ENCODE measurements around the gene PPP1R14D.

Gene PPP1R14D

DNA sequence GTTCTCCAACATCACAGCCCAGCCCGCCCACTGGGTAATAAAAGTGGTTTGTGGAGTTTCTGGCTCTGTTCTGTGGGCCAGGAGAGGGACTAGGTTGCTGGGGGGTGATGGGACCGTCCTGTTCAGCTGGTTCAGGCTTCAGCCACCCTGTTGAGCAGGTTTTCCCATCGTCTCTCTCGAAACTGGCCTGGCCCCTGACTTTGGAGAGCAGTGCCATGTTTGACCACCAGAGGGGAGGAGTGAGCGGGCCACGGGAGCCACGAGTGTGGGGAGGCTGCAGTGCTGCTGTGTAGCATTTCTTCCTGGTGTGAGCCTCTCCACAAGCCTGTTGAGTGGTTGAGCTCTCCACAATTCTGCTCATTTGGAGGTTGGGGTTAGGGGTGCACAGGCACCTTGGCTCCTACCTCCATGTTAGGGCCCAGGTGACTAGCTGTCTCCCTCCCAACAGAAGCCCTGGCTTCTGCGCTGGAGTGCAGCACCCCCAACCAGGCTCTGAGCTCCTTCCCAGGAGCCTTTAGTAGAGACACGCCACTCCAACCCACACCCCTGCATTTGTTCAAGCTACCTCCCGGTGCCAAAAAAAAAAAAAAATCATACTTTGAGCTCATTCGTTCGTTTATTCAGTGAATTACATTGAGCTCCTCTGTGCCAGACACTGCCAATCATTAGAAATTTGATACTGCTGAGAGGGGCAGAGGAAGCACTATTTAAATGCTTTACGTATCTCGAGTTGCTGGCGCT is 29.3 kb upstream of the PPP1R14D start:
- Mint-ChIP-seq H3K4me3 (no peak overlapping the region), H3K27ac (no peak overlapping the region), H3K27me3 (no peaks in the 10 kb centered on the region), H3K4me1 (ENCODE audit: low read depth) (no peaks in the 10 kb centered on the region), H3K36me3 (no peaks in the 10 kb centered on the region), H3K9me3 (ENCODE audit: low read depth) (no peaks in the 10 kb centered on the region)

DNA sequence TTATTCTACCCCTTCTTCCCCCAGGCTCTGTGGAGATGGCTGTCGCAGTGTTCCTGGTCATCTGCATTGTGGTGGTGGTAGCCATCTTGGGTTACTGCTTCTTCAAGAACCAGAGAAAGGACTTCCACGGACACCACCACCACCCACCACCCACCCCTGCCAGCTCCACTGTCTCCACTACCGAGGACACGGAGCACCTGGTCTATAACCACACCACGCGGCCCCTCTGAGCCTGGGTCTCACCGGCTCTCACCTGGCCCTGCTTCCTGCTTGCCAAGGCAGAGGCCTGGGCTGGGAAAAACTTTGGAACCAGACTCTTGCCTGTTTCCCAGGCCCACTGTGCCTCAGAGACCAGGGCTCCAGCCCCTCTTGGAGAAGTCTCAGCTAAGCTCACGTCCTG is 28.2 kb upstream of the PPP1R14D start:
- H3K4me1 Mint-ChIP-seq (ENCODE audit: low read depth): no peaks in the 10 kb centered on the region
- H3K4me3 Mint-ChIP-seq: no peak overlapping the region
- no peaks in the 10 kb centered on the region for H3K9me3 Mint-ChIP-seq (ENCODE audit: low read depth)
- no peaks in the 10 kb centered on the region for H3K27me3 Mint-ChIP-seq
- H3K27ac Mint-ChIP-seq: no peak overlapping the region
- no peaks in the 10 kb centered on the region for H3K36me3 Mint-ChIP-seq

DNA sequence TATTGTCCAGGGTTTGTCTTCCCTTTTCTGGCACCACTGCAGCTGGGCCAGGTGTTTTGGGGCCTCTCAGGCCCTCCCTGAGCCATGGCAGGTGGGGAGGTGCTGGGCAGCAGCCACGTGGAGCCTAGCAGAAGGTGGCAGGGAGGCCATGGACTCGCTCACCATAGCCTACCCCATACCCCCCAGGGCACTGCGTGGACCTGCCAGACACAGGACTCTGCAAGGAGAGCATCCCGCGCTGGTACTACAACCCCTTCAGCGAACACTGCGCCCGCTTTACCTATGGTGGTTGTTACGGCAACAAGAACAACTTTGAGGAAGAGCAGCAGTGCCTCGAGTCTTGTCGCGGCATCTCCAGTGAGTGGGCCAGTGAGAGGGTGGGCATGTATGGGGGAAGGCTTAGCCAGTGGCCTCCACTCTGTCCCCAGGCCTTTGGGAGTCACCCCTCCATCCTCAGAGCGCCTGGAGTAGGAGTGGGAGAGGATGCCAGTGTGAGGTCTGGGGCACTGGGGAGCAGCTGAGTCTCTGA is 27.3 kb upstream of the PPP1R14D start:
- no peaks in the 10 kb centered on the region for H3K36me3 Mint-ChIP-seq
- H3K4me3 Mint-ChIP-seq: no peak overlapping the region
- H3K9me3 Mint-ChIP-seq (ENCODE audit: low read depth): no peaks in the 10 kb centered on the region
- no peaks in the 10 kb centered on the region for H3K4me1 Mint-ChIP-seq (ENCODE audit: low read depth)
- H3K27me3 Mint-ChIP-seq: no peaks in the 10 kb centered on the region
- H3K27ac Mint-ChIP-seq: no peak overlapping the region

DNA sequence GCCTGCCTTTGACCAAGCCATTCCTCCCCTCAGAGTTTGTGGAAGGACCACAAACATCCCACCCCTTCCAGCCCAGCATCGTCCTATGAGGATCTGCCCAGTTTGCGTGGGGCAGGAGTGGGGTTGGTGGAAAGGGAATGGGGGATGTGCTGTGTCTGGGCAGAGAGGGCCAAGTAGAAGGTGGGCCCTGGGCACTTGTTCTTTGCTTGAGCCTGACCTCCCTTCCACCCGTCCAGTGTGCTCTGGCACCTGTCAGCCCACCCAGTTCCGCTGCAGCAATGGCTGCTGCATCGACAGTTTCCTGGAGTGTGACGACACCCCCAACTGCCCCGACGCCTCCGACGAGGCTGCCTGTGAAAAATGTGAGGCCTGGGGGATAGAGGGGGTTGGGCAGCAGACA is 25.7 kb upstream of the PPP1R14D start:
- no peaks in the 10 kb centered on the region for H3K4me1 Mint-ChIP-seq (ENCODE audit: low read depth)
- no peaks in the 10 kb centered on the region for H3K9me3 Mint-ChIP-seq (ENCODE audit: low read depth)
- H3K27ac Mint-ChIP-seq: no peak overlapping the region
- H3K4me3 Mint-ChIP-seq: no peak overlapping the region
- H3K27me3 Mint-ChIP-seq: no peaks in the 10 kb centered on the region
- no peaks in the 10 kb centered on the region for H3K36me3 Mint-ChIP-seq

DNA sequence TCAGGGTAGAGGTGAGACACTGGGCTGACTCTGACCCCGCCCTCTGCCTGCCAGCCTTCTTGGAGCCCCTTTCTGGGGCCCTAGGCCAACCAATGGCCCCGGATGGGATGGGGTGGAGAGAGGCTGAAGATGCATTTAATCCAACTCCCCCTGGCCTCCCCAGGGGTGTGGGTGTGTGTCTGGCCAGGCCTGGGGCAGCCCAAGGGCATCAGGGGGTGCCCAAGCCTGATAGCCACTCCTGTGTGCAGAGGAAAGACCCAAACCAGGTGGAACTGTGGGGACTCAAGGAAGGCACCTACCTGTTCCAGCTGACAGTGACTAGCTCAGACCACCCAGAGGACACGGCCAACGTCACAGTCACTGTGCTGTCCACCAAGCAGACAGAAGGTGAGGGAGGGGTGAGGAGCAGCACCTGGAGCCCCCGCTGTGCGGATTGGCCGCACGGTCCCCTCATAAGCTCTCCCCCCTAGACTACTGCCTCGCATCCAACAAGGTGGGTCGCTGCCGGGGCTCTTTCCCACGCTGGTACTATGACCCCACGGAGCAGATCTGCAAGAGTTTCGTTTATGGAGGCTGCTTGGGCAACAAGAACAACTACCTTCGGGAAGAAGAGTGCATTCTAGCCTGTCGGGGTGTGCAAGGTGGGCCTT is 24.9 kb upstream of the PPP1R14D start:
- H3K27me3 Mint-ChIP-seq: no peaks in the 10 kb centered on the region
- H3K9me3 Mint-ChIP-seq (ENCODE audit: low read depth): no peaks in the 10 kb centered on the region
- H3K4me3 Mint-ChIP-seq: no peak overlapping the region
- no peaks in the 10 kb centered on the region for H3K4me1 Mint-ChIP-seq (ENCODE audit: low read depth)
- no peak overlapping the region for H3K27ac Mint-ChIP-seq
- H3K36me3 Mint-ChIP-seq: no peaks in the 10 kb centered on the region

DNA sequence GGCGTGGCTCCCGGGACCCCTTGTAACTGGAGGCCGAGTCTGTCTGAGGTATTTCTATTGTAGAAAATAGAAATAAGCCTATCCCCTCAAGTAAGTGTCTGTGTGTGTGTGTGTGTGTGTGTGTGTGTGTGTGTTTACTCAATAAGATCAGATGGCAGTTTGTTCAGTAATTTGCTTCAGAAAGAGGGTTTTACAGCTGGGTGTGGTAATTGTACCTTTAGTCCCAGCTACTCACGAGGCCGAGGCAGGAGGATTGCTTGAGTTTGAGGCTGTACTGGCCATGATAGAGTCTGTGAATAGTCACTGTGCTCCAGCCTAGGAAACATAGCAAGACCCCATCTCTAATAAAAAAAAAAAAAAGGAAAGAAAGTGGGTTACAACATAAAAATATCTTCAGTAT is 24.0 kb upstream of the PPP1R14D start:
- Mint-ChIP-seq H3K4me3 (no peak overlapping the region), H3K36me3 (no peaks in the 10 kb centered on the region), H3K27ac (no peak overlapping the region), H3K9me3 (ENCODE audit: low read depth) (no peaks in the 10 kb centered on the region), H3K4me1 (ENCODE audit: low read depth) (no peaks in the 10 kb centered on the region), H3K27me3 (no peaks in the 10 kb centered on the region)

DNA sequence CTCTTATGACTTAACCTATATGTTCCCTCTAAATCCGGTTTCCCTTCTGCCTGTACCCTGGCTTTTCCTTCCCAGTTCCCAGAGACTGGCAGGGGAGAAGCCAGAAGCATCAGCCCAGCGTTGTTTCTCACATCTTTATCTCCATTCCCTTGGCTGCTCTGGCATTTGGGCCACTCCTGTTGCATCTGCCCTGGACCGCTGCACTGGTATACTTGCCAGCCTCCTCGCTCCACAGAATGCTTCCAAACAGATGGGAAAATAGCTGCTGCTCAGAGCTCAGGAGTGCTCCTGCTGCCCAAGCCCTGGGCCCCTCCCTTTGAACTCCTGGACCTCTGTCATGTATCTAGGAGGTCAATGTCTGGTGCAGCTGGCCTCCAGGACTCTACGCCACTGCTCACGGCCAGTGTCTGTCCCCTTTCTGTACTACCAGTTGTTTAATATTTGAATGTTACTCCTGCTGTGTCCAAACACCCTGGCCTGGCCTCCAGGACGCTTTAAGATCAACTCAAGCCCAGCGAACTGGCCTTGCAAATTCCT is 22.1 kb upstream of the PPP1R14D start:
- no peaks in the 10 kb centered on the region for H3K36me3 Mint-ChIP-seq
- no peak overlapping the region for H3K4me3 Mint-ChIP-seq
- H3K9me3 Mint-ChIP-seq (ENCODE audit: low read depth): no peaks in the 10 kb centered on the region
- H3K27ac Mint-ChIP-seq: no peak overlapping the region
- peaks cover 2% of the 10 kb centered on the region for H3K4me1 Mint-ChIP-seq (ENCODE audit: low read depth)
- H3K27me3 Mint-ChIP-seq: no peaks in the 10 kb centered on the region

DNA sequence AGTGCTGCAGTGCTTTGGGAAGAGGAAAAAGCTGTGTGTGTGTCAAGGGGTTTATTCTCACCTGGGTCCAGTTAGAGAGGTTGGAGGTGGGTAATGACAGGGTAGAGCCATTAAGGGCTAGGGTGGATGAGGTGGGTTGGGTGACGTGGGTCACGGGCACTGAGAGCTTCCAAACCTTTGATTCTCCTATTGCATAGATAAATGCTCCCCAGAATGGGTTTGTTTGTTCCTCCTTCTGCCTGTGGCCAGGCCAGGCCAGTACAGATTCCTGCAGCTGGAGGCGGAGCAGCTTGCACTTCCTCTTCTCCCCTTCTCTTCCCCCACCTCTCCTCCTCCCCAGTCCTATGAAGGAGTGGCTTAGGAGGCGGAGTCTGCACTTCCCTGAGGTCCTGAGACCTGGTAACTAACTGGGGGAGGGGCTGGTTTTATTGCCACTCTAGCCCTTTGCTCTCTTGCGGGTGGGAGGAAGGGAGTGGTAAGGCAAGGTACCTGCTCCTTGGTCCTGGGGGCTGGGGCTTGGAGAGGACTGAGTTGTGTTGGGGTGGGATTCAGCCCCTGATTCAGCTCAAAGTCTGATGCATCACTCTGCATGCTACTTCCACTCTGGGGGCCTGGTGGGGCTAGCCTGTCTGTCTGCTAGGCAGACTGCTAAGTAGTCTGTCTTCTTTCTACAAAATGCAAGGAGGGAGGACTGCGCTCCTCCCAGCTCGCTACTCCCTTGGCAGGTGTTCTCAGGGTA is 18.9 kb upstream of the PPP1R14D start:
- Mint-ChIP-seq H3K27me3 (peaks cover 6% of the 10 kb centered on the region), H3K4me3 (no peak overlapping the region), H3K9me3 (ENCODE audit: low read depth) (no peaks in the 10 kb centered on the region), H3K27ac (no peak overlapping the region), H3K4me1 (ENCODE audit: low read depth) (peaks cover 9% of the 10 kb centered on the region), H3K36me3 (no peaks in the 10 kb centered on the region)

DNA sequence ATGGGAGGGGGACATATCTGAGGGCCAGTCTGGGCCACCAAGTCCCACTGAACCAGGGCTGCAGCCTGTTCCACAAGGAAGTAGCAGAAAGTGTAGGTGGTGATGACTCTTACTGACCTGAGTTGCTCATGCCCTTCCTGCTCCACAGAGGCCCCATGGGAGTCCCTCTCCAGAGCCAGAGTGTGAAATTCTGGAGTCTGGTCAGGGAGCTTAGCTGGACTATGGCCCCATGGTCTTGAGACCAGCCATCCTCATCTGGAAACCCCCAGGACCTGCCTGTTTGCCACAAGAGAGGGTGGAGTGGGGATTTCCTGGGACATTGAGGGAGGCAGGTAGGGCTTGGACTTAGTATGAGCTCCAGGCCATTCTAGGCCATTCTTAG is 18.3 kb upstream of the PPP1R14D start:
- no peaks in the 10 kb centered on the region for H3K36me3 Mint-ChIP-seq
- H3K27me3 Mint-ChIP-seq: peaks cover 6% of the 10 kb centered on the region
- peaks cover 9% of the 10 kb centered on the region for H3K4me1 Mint-ChIP-seq (ENCODE audit: low read depth)
- H3K9me3 Mint-ChIP-seq (ENCODE audit: low read depth): no peaks in the 10 kb centered on the region
- no peak overlapping the region for H3K4me3 Mint-ChIP-seq
- H3K27ac Mint-ChIP-seq: no peak overlapping the region

DNA sequence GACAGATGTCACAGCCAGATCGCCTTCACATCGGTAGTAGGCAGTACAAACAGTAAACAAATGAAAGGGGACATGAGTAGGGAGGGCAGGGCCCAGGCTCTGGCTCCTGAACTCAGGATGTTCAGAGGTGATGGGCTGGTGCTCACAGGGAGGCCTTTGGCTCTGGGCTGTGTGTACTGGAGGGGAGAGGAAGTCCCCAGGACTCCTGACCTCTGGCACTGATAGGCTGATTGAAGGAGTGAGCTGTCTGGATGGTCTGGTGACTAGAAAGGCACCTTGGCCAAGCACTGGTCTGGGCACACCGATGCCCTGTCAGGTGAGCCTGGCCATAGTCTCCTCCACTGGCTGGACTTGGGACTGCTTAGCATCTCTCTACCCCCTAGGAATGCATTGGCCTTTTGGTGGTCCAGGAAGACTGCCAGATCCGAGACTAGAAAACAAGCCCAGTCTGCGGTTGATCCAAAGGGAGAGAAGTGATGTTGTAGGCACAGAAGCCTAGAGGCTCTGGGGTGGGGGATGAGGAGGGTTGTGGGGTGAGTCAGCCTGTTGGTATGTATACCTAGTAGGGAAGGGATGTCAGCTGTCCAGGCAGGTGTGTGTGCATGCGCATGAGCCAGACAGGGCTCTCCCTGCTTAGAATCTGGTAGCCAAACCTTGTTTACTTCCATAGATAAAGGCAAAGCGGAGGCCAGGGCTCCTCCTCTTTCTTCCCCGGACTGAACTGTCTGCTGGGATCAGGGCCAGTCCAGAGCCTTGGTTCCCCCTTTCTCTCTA is 17.2 kb upstream of the PPP1R14D start:
- no peaks in the 10 kb centered on the region for H3K9me3 Mint-ChIP-seq (ENCODE audit: low read depth)
- H3K27me3 Mint-ChIP-seq: peaks cover 6% of the 10 kb centered on the region
- peaks cover 9% of the 10 kb centered on the region for H3K4me1 Mint-ChIP-seq (ENCODE audit: low read depth)
- H3K4me3 Mint-ChIP-seq: peak overlapping the region; percentile 42
- H3K36me3 Mint-ChIP-seq: no peaks in the 10 kb centered on the region
- no peak overlapping the region for H3K27ac Mint-ChIP-seq

DNA sequence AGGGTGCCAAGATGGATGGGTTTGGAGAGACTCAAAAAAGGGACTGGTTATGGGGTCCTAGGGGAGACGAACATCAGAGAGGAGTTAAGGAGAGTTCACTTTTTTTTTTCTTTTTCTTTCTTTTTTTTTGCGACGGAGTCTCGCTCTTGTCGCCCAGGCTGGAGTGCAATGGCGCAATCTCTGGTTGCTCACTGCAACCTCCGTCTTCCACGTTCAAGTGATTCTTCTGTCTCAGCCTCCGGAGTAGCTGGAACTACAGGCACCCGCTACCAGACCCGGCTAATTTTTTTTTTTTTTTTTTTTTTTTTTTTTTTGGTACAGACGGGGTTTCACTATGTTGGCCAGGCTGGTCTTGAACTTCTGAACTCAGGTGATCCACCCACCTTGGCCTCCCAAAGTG is 16.5 kb upstream of the PPP1R14D start:
- no peaks in the 10 kb centered on the region for H3K9me3 Mint-ChIP-seq (ENCODE audit: low read depth)
- H3K27ac Mint-ChIP-seq: no peak overlapping the region
- peaks cover 6% of the 10 kb centered on the region for H3K27me3 Mint-ChIP-seq

DNA sequence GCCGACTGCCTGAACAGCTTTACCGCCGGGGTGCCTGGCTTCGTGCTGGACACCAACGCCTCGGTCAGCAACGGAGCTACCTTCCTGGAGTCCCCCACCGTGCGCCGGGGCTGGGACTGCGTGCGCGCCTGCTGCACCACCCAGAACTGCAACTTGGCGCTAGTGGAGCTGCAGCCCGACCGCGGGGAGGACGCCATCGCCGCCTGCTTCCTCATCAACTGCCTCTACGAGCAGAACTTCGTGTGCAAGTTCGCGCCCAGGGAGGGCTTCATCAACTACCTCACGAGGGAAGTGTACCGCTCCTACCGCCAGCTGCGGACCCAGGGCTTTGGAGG is 16.2 kb upstream of the PPP1R14D start:
- Mint-ChIP-seq H3K27ac (no peak overlapping the region), H3K27me3 (peaks cover 6% of the 10 kb centered on the region), H3K4me1 (ENCODE audit: low read depth) (peaks cover 9% of the 10 kb centered on the region), H3K36me3 (no peaks in the 10 kb centered on the region), H3K4me3 (peak overlapping the region; percentile 82), H3K9me3 (ENCODE audit: low read depth) (no peaks in the 10 kb centered on the region)

More for the DNA sequence above, 16.5 kb upstream of the PPP1R14D start:
- no peaks in the 10 kb centered on the region for H3K36me3 Mint-ChIP-seq
- peak overlapping the region; percentile 82 for H3K4me3 Mint-ChIP-seq
- H3K4me1 Mint-ChIP-seq (ENCODE audit: low read depth): peaks cover 9% of the 10 kb centered on the region

DNA sequence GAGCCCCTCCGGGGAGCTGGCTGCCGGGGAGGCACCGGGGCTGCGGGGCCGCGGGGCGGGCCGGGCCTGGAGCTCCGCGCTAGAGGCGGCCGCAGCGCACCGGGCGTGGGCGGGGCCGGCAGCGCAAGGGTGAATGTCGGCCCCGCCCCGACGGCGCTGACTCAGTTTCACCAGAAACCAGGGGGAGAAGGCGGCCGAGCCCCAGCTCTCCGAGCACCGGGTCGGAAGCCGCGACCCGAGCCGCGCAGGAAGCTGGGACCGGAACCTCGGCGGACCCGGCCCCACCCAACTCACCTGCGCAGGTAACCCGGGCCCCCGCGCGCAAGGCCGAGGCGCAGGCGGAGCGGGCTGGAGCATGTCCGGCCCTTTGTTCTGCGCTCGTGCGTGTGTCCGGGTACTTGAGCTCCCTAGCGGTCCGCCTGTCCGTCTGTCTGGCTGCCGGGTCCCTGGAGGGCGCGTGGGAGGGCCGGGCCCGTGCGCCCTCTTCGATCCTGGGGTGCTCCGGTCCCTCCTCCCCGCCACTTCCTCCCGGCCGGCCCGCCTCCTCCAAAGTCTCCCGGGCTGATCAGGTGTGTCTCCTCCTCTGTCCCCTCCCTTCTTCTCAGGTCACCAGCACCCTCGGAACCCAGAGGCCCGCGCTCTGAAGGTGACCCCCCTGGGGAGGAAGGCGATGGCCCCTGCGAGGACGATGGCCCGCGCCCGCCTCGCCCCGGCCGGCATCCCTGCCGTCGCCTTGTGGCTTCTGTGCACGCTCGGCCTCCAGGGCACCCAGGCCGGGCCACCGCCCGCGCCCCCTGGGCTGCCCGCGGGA is 15.6 kb upstream of the PPP1R14D start, which contains the start of gene SPINT1:
Gene SPINT1, plus strand, starts transcription at position 164 of the 811 bp plus-strand sequence. Its CDS starts 507 bp downstream, at position 671.
- H3K9me3 Mint-ChIP-seq (ENCODE audit: low read depth): no peaks in the 10 kb centered on the region
- no peak within 1 kb of the TSS for H3K27ac Mint-ChIP-seq
- H3K36me3 Mint-ChIP-seq: no peaks in the 10 kb centered on the region
- peaks cover 6% of the 10 kb centered on the region for H3K27me3 Mint-ChIP-seq
- H3K4me1 Mint-ChIP-seq (ENCODE audit: low read depth): peaks cover 9% of the 10 kb centered on the region
- H3K4me3 Mint-ChIP-seq: peak within 1 kb of the TSS; percentile 82

Measured in activated naive CD8-positive, alpha-beta T cell (primary cell).